Measurements from ENCODE around the gene TIMMDC1.

The TIMMDC1 gene, protein sequence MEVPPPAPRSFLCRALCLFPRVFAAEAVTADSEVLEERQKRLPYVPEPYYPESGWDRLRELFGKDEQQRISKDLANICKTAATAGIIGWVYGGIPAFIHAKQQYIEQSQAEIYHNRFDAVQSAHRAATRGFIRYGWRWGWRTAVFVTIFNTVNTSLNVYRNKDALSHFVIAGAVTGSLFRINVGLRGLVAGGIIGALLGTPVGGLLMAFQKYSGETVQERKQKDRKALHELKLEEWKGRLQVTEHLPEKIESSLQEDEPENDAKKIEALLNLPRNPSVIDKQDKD

DNA sequence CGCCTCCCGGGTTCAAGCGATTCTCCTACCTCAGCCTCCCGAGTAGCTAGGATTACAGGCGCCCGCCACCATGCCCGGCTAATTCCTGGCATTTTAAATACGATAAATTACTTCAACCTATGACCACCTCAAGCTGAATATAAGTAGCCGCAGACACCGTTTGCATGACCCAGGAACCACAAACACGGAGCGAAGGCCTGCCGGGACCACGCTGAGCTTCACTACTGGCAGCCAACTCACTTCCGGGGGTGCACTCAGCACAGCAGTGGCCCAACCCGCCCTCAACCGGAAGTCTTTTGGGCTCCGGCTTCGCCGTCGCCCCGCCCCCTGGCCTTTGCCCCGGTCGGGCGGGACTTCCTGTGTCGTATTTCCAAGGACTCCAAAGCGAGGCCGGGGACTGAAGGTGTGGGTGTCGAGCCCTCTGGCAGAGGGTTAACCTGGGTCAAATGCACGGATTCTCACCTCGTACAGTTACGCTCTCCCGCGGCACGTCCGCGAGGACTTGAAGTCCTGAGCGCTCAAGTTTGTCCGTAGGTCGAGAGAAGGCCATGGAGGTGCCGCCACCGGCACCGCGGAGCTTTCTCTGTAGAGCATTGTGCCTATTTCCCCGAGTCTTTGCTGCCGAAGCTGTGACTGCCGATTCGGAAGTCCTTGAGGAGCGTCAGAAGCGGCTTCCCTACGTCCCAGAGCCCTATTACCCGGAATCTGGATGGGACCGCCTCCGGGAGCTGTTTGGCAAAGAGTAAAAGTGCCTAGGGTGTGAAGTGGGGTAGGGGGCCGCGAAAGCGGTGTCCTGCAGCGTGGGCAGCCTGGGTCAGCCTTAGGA is at the start of gene TIMMDC1:
Gene TIMMDC1 (plus strand): TSS at position 362 of the 826 bp plus-strand sequence. CDS start 187 bp downstream, at position 549.
- DNase-seq, result peak; percentile 100

DNA sequence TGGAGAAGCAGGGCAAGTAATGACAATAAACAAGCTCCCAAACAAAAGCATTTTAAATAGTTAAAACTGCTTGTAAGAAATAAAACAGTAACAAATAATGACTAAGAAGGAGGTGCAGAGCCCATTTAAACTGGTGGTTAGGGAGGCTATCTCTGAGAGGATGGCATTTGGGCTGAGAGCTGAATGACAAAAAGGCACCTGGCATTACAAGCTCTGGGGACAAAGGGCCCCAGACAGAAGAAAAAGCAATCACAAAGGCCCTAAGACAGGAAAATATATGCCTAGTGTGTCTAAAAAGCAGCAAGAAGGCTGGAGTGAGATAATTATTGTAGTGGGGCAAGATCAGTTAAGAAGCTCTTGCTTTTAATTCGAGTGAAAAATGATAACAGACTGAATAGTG is 44.5 kb upstream of the TIMMDC1 start:
- DNase-seq, result no peak

GRCh38 chr3:119456469-119456868 is 41.9 kb upstream of the TIMMDC1 start:
- DNase-seq, result no peak

DNA sequence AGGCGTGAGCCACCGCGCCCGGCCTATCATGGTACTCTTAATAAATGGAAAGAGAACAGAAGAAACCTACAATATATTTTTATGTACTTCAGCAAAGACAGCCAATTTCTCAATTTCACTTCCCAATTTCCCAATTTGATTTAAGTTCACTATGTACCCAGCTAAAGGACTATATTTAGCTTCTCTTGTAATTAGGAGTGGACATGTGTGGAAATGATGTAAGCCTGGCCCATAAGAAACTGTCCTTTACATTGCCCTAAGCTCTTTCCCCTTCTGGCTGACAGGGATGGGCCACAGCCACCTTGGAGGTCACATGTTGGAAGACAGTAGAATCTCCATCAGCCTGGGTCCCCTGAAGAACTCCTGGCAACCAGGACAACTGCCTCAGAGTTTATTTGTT is 41.1 kb upstream of the TIMMDC1 start:
- DNase-seq, result no peak

GRCh38 chr3:119463171-119464169 is 34.9 kb upstream of the TIMMDC1 start, which contains the start of gene TMEM39A:
Gene TMEM39A, minus strand, starts transcription at chr3:119463615. Its CDS starts 1,541 bp downstream, at chr3:119462074.
- peak; percentile 100 for DNase-seq

GRCh38 chr3:119468041-119468440 is 30.3 kb upstream of the TIMMDC1 start:
- DNase-seq, result no peak

DNA sequence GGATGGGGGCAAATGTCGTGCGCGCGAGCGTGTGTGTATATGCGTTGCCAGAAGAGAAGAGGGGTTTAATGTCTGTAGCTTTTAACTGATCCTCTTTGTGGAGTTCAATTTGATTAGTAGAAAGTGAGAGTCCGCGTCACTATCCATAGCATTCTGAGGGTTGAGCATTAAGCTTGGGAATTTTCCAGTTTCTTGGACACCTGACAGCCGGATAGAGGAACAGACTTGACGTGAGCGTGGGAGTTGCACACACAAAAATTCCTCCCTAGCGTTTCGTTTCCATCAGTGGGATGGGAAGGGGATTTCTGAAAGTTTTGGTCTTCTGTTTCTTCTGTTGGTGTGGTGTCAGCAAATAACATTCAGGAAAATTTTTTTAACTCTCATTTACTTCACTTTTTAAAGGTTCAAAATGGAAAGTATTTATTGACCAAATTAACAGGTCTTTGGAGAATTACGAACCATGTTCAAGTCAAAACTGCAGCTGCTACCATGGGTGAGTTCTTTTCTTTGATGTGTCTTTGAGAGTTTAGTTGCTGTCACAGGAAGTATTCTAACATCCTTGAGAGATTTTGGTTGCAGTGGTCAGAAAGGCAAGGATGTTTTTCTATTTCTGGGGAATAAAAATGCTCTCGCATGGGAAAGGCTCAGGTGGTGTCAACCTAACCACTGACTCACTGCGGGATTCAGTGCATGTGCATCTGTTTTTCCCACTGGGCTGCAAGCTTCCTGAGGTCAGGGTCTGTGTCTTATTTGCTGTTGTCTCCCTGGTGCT is 28.7 kb upstream of the TIMMDC1 start:
- peak; percentile 64 for DNase-seq

DNA sequence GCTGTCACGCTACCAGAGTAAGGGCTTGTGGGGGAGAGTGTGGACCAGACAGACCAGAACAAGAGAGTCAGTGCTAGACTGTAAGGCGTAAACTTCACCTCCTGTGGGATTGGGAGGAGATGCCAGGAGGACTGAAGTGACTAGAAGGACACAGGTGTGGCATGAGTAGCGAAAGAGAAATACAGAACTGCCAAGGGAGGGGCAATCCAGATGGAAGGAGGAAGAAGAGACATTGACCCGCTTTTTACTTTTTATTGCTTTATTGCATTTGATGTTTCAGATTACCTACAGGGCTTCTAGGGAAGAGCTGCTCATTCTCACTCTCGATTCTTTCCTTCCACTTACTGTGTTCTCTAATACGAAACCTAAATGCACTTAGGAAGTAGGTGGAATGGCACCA is 27.5 kb upstream of the TIMMDC1 start:
- DNase-seq, result no peak

DNA sequence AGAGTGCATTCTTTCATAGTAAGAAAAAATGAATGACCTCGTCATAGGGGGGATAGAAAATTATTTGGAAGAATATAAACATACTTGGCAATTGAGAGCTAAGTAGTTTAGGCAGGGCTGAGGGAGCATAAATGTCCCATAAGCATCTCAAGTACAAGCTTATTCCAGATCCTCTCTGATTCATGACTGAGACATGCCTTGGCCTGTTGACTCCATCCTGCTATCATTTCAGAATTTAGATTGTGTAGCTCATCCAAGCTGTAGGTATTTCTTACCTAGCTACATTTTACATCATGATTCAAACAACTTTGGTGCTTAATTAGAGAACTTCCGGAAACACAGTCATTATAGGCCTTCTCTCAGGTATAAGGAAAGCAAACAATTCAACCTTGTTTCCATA is 17.3 kb upstream of the TIMMDC1 start:
- no peak for DNase-seq

- no peak for DNase-seq
These were observed 15.2 kb upstream of the TIMMDC1 start for GRCh38 chr3:119483101-119483500.

GRCh38 chr3:119485563-119485962 is 12.8 kb upstream of the TIMMDC1 start:
- DNase-seq, result no peak

GRCh38 chr3:119490153-119490552 is 8.2 kb upstream of the TIMMDC1 start:
- no peak for DNase-seq

DNA sequence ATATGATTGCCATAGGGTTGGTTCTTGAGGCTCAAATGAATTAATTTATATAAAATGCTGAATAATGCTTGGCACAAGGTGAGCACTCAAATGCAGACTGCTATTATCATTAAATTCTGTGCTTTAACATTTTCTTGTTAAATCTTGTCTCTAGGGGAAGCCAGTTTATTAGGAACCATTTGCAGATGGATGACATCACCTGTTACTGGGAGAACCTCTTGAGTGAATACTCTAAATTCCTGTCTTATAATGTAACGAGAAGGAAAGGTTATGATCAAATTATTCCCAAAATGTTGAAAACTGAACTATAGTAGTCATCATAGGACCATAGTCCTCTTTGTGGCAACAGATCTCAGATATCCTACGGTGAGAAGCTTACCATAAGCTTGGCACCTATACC is 6.2 kb upstream of the TIMMDC1 start:
- DNase-seq, result no peak

GRCh38 chr3:119492810-119493209 is 5.5 kb upstream of the TIMMDC1 start:
- DNase-seq, result no peak

GRCh38 chr3:119494597-119494996 is 3.8 kb upstream of the TIMMDC1 start:
- DNase-seq, result no peak

DNA sequence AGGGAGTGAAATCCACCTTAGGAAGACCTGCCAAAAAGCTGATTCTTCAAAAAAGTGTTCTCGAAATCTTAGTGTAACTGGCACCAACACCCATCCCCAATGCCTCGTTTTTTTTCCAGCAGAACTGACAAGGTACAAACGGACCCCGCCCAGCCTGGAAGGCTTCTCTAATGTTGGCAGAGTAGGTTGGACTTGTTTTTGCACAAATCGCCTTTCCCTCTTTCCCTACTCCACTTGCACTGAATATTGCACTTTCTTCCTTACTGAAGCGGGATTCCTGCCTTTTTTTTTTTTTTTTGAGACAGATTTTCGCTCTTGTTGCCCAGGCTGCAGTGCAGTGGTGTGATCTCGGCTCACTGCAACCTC is 544 bp upstream of the TIMMDC1 start:
- DNase-seq, result no peak

DNA sequence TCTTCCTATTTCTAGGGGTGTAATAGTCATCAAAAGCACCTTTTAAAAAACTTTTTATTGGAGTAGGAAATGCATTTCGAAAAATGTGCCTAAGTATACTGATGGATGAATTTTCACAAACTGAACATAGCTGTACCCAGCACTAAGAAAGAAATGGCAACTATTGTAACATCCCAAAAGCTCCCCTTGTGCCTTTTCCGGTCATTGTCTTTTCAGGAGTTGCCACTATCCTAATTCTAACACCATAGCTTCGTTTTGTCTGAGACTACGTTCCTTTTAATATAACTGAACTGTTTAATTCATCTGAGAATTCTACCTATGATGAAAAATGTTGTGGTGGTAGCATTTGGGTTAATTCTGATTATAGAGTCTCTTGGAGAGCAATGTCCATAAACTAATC is 1.9 kb downstream of the TIMMDC1 start:
- no peak for DNase-seq

- no peak for DNase-seq
These were observed 2.6 kb downstream of the TIMMDC1 start for GRCh38 chr3:119500901-119501300.

DNA sequence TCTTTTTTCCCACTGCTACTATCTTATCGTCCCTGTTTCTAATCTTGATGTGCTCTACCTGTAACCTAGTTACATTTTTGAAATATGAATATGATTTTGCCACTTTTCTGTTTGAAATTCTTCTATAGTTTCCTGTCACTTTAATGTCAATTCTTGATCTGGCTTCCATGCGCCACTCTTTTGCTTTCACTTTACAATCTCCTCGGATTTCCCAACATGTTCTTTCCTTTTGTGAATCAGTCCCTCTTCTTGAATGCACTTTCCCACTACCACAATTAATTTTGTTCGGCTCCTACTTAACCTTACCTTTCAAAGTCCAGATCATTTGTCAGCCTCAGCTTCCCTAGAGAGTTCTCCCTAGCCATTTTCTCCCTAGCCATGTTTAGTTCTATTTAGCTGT is 8.3 kb downstream of the TIMMDC1 start:
- DNase-seq, result no peak

GRCh38 chr3:119507404-119507803 is 9.1 kb downstream of the TIMMDC1 start:
- DNase-seq, result no peak

GRCh38 chr3:119508172-119508845 is 10.0 kb downstream of the TIMMDC1 start:
- DNase-seq, result no peak

GRCh38 chr3:119510690-119511089 is 12.3 kb downstream of the TIMMDC1 start:
- no peak for DNase-seq
